22Rv1 (cell line): ENCODE measurements around the gene GATD1.

Source experiments
- ZFX ChIP-seq: fragments of 450-650 bp; IDR thresholded peaks from 2 replicates; pipeline ENCODE4 v1.6.1; 2017; ENCODE audit warnings: antibody characterized with exemption, borderline replicate concordance
- TF ChIP-seq, protein P1 (sequence below): fragments of 450-650 bp; IDR thresholded peaks from 2 replicates; pipeline ENCODE4 v1.5.1; 2017; ENCODE audit warnings: mild to moderate bottlenecking

DNA sequence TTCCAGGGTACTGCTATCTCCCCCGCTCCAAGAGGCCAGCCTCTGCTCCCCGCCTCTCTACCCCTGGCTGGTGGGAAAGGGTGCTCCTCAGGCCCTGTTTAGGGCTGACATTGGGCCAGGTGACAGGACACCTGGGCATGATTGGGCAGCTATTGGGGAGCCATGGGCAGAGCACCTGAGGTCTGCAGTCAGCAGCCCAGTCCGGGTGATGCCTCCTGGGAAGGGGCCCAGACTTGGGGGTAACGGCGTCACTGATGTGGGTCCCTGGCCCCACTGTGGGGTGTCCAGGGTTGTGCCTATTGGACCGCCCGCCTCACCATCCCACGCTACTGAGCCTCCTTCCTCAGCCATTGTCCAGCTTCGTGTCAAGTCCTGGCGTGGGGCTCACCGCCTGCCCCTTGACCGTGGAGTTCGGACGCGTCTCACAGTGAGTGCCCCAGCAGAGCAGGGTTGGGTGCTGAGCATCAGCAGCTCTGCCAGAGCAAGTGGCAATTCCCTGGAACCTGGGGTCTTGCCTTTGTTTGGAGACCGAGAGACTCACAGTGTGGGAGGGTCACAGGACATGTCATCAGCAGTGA, 2.8 kb upstream of the GATD1 start:
- TF ChIP-seq, protein P1, sequence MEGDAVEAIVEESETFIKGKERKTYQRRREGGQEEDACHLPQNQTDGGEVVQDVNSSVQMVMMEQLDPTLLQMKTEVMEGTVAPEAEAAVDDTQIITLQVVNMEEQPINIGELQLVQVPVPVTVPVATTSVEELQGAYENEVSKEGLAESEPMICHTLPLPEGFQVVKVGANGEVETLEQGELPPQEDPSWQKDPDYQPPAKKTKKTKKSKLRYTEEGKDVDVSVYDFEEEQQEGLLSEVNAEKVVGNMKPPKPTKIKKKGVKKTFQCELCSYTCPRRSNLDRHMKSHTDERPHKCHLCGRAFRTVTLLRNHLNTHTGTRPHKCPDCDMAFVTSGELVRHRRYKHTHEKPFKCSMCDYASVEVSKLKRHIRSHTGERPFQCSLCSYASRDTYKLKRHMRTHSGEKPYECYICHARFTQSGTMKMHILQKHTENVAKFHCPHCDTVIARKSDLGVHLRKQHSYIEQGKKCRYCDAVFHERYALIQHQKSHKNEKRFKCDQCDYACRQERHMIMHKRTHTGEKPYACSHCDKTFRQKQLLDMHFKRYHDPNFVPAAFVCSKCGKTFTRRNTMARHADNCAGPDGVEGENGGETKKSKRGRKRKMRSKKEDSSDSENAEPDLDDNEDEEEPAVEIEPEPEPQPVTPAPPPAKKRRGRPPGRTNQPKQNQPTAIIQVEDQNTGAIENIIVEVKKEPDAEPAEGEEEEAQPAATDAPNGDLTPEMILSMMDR, result no peak
- TF ChIP-seq ZFX, result no peak
